Endothelial cell of umbilical vein (primary cell): ENCODE measurements around the gene ZNF768. TPM values are rescaled to one million over a fixed set of nuclear protein-coding genes. Genes with fewer than 3 reads are reported as not detected.

ENCODE experiments used
- BruUV-seq: library from RNA; stranded (reverse); fragments of 400-500 nt; replicated peaks from 2 replicates; lab custom pipeline; 2021; lab: Mats Ljungman, UMichigan
- CTCF ChIA-PET: fragments of 300-600, 350-600 bp; sonication (Branson Sonifier 250); formaldehyde crosslinking; loops from one replicate; lab custom pipeline; 2021; ENCODE audit warnings: antibody characterized with exemption, inconsistent platforms; lab: Charles Lee
- POLR2A ChIA-PET: fragments of 300-600, 350-600 bp; sonication (Branson Sonifier 250); formaldehyde crosslinking; loops from one replicate; lab custom pipeline; 2021; ENCODE audit warnings: antibody characterized with exemption, inconsistent platforms; lab: Charles Lee
- DNase-seq: peaks from one replicate; pipeline ENCODE4 v3.0.0-alpha.2; 2011; ENCODE audit warnings: low read depth, low spot score
- FAIRE-seq: peaks from 2 replicates; lab custom pipeline; 2011; peaks lifted over from hg19 to GRCh38; lab: Jason Lieb, UNC
- H2AFZ ChIP-seq: 2 replicates; pipeline ENCODE4 v1.6.0; 2012; ENCODE audit warnings: low read depth, low read length, control low read depth, inconsistent platforms
- H3K27ac ChIP-seq: 2 replicates; pipeline ENCODE4 v1.5.1; 2011; ENCODE audit warnings: low read depth, mild to moderate bottlenecking, control low read depth, low read length, moderate library complexity; ENCODE audit not compliant: insufficient read depth
- H3K27me3 ChIP-seq, 2 experiments: 2 replicates each; pipeline versions ENCODE4 v1.6.0 to v1.6.1; 2011; ENCODE audit warnings: low read length in 2 of 2, mixed read lengths in 1 of 2; ENCODE audit not compliant: control insufficient read depth in 2 of 2, insufficient read depth in 2 of 2
- H3K36me3 ChIP-seq, 2 experiments: 2 replicates in 1 of 2; 3 replicates in 1 of 2; pipeline ENCODE4 v1.5.1; 2011; ENCODE audit warnings: low read length in 2 of 2, mild to moderate bottlenecking in 1 of 2, moderate library complexity in 1 of 2; ENCODE audit not compliant: control insufficient read depth in 2 of 2, insufficient read depth in 2 of 2; ENCODE audit errors: extremely low read depth in 1 of 2
- H3K4me1 ChIP-seq: 3 replicates; pipeline ENCODE4 v1.5.1; 2011; ENCODE audit warnings: mild to moderate bottlenecking, low read length; ENCODE audit not compliant: control insufficient read depth, insufficient read depth; ENCODE audit errors: extremely low read depth
- H3K4me2 ChIP-seq: 2 replicates; pipeline ENCODE4 v1.6.1; 2011; ENCODE audit warnings: low read length, control low read depth, mixed read lengths; ENCODE audit not compliant: insufficient read depth
- H3K4me3 ChIP-seq, 3 experiments: fragments of 200-600 bp in 1 of 3; sonication (generic), shearing (Covaris generic) in 1 of 3; replicated peaks in 1 of 3; 2 replicates each; pipeline ENCODE4 v1.5.1; 2011 to 2016; ENCODE audit warnings: control low read depth in 3 of 3, low read length in 3 of 3, mild to moderate bottlenecking in 2 of 3, inconsistent platforms in 1 of 3, low read depth in 1 of 3, moderate library complexity in 1 of 3; ENCODE audit not compliant: insufficient read depth in 1 of 3
- H3K79me2 ChIP-seq: 2 replicates; pipeline ENCODE4 v1.6.0; 2012; ENCODE audit warnings: low read length, inconsistent platforms; ENCODE audit not compliant: control insufficient read depth, insufficient read depth
- H3K9ac ChIP-seq: replicated peaks from 2 replicates; pipeline ENCODE3; 2011; ENCODE audit warnings: low read length, control low read depth; ENCODE audit not compliant: insufficient read depth; ENCODE audit errors: extremely low read depth
- H3K9me1 ChIP-seq: replicated peaks from 3 replicates; pipeline ENCODE4 v1.6.0; 2011; ENCODE audit warnings: mild to moderate bottlenecking, low read length; ENCODE audit not compliant: control insufficient read depth, insufficient read depth; ENCODE audit errors: extremely low read depth
- H3K9me3 ChIP-seq: replicated peaks from 2 replicates; pipeline ENCODE4 v1.5.1; 2012; ENCODE audit warnings: low read length, inconsistent platforms; ENCODE audit not compliant: control insufficient read depth, insufficient read depth
- H4K20me1 ChIP-seq: replicated peaks from 2 replicates; pipeline ENCODE3; 2011; ENCODE audit warnings: mild to moderate bottlenecking, low read length; ENCODE audit not compliant: control insufficient read depth, insufficient read depth; ENCODE audit errors: extremely low read depth
- GATA2 ChIP-seq: IDR thresholded peaks from 2 replicates; pipeline ENCODE4 v1.7.0; 2011; ENCODE audit warnings: low read depth, mild to moderate bottlenecking, moderate library complexity, mixed read lengths, low read length; ENCODE audit not compliant: insufficient read length, insufficient read depth
- JUN ChIP-seq: IDR thresholded peaks from 2 replicates; pipeline ENCODE4 v1.6.1; 2011; ENCODE audit warnings: borderline replicate concordance, low read depth; ENCODE audit not compliant: insufficient read length, insufficient read depth
- MAX ChIP-seq: IDR thresholded peaks from 2 replicates; pipeline ENCODE4 v1.6.1; 2011; ENCODE audit not compliant: insufficient read depth, insufficient read length
- POLR2A ChIP-seq: IDR thresholded peaks from 2 replicates; pipeline ENCODE4 v1.6.1; 2012; ENCODE audit warnings: low read depth, mild to moderate bottlenecking, control low read depth, low read length
- dilution Hi-C: fragments of 300-500 bp; cut with MboI; formaldehyde crosslinking; loops from one replicate; pipeline ENCODE4 v1.15.0; 2019; ENCODE audit warnings: low sequenced_read_pairs; ENCODE audit not compliant: extremely low pct_ligation_motif_present
- intact Hi-C: fragments of 100-400 bp; cut with micrococcal nuclease; formaldehyde crosslinking; loops from one replicate; pipeline ENCODE4 v1.10.0; 2022
- polyA plus RNA-seq, 4 experiments: library from polyadenylated mRNA; depleted of rRNA in 3 of 4; stranded (reverse) in 3 of 4; unstranded in 1 of 4; fragments of >200 nt; gene quantifications; 2 replicates each; pipeline versions ENCODE4 v1.2.1 to v1.2.3, GENCODE V29; 2011 to 2012; ENCODE audit warnings: missing spikeins in 1 of 4
- total RNA-seq: library from RNA; stranded (reverse); gene quantifications from 2 replicates; pipeline ENCODE4 v1.2.3, GENCODE V29; 2021

The ZNF768 gene
- total and polyA plus RNA-seq, 2 donors (not counting 3 experiments of a cell fraction or from before 2014, with no cell fraction given) = 24.2 to 24.7 TPM

- DNase-seq (peak; percentile 42), FAIRE-seq (peak; percentile 70)
- H3K4me3 ChIP-seq = peak overlapping the region; percentile 31 to 77 (median 76)
- H3K79me2 ChIP-seq = no peaks in the 10 kb centered on the region
- H3K4me1 ChIP-seq = peaks cover 16% of the 10 kb centered on the region
- ChIA-PET CTCF (interaction anchor here (1.0 to 2.4 kb wide), 5 partner anchors 13 to 200 kb away, joined by 3 to 11 read pairs (median 7); partner anchors contain the start of genes DCTPP1, TBC1D10B and ZNF764), POLR2A (interaction anchor here (1.3 kb wide), 1 partner anchor 12 kb away, joined by 3 read pairs; no protein-coding TSS in a partner anchor)
- TF ChIP-seq GATA2 (no peak), MAX (no peak), JUN (no peak), POLR2A (no peak)
- dilution Hi-C loops = no loop called here
- H3K9ac ChIP-seq = peak overlapping the region; percentile 83
- peak overlapping the region; percentile 24 for H2AFZ ChIP-seq
- H3K36me3 ChIP-seq = no peaks in the 10 kb centered on the region
- no peaks in the 10 kb centered on the region for H4K20me1 ChIP-seq
- peak overlapping the region; percentile 75 for H3K4me2 ChIP-seq
- TSS peak; percentile 44 for BruUV-seq
- peaks cover 0 to 3% of the 10 kb centered on the region in 2 experiments for H3K27me3 ChIP-seq
- intact Hi-C loops = loop anchor here (1.0 kb wide), 2 partner anchors 39 to 44 kb away; partner anchors contain the start of gene ZNF689
- peak overlapping the region; percentile 78 for H3K27ac ChIP-seq
- H3K9me1 ChIP-seq = no peaks in the 10 kb centered on the region
- no peaks in the 10 kb centered on the region for H3K9me3 ChIP-seq
Observed at GRCh38 chr16:30570636-30571444, 44.5 kb upstream of the ZNF768 start.
